Activated CD4-positive, alpha-beta T cell treated with anti-CD3 and anti-CD28 coated beads, Interleukin-2, amount 10 ng/mL, durations not matched to agents 24 days and 14 days (primary cell): ENCODE measurements around the gene TRMT61A. TPM values are rescaled to one million over a fixed set of nuclear protein-coding genes. Genes with fewer than 3 reads are reported as not detected.

Experiments used
- DNase-seq: peaks from one replicate; pipeline ENCODE4 v3.0.0; 2022
- H3K27ac Mint-ChIP-seq: one replicate; pipeline ENCODE4 v1.8.0; 2022; ENCODE audit warnings: mild to moderate bottlenecking, mixed read lengths
- H3K27me3 Mint-ChIP-seq: one replicate; pipeline ENCODE4 v1.8.0; 2022; ENCODE audit warnings: mixed read lengths
- H3K36me3 Mint-ChIP-seq: one replicate; pipeline ENCODE4 v1.8.0; 2022; ENCODE audit warnings: low read depth, mild to moderate bottlenecking, mixed read lengths
- H3K4me1 Mint-ChIP-seq: one replicate; pipeline ENCODE4 v1.8.0; 2021; ENCODE audit warnings: mixed read lengths
- H3K4me3 Mint-ChIP-seq: one replicate; pipeline ENCODE4 v1.8.0; 2022; ENCODE audit warnings: mild to moderate bottlenecking, moderate library complexity, mixed read lengths
- H3K9me3 Mint-ChIP-seq: one replicate; pipeline ENCODE4 v1.8.0; 2021; ENCODE audit warnings: mixed read lengths
- intact Hi-C: fragments of 100-400 bp; cut with micrococcal nuclease; formaldehyde crosslinking; loops from one replicate; pipeline ENCODE4 v1.15.1; 2023
- total RNA-seq: library from RNA; stranded (reverse); gene quantifications from 2 replicates; pipeline ENCODE4 v1.2.3, GENCODE V29; 2022

The TRMT61A gene
- total RNA-seq, 1 donor from 2014 or later, result 22.7 TPM

GRCh38 chr14:103560691-103561090 lies 31.7 kb downstream of the TRMT61A start:
- Mint-ChIP-seq H3K4me1 (peaks cover 38% of the 10 kb centered on the region), H3K36me3 (peaks cover 33% of the 10 kb centered on the region), H3K27ac (no peak overlapping the region), H3K27me3 (no peaks in the 10 kb centered on the region), H3K4me3 (peak overlapping the region; percentile 100), H3K9me3 (no peaks in the 10 kb centered on the region)
- intact Hi-C loops, result no loop called here
- DNase-seq, result no peak

DNA sequence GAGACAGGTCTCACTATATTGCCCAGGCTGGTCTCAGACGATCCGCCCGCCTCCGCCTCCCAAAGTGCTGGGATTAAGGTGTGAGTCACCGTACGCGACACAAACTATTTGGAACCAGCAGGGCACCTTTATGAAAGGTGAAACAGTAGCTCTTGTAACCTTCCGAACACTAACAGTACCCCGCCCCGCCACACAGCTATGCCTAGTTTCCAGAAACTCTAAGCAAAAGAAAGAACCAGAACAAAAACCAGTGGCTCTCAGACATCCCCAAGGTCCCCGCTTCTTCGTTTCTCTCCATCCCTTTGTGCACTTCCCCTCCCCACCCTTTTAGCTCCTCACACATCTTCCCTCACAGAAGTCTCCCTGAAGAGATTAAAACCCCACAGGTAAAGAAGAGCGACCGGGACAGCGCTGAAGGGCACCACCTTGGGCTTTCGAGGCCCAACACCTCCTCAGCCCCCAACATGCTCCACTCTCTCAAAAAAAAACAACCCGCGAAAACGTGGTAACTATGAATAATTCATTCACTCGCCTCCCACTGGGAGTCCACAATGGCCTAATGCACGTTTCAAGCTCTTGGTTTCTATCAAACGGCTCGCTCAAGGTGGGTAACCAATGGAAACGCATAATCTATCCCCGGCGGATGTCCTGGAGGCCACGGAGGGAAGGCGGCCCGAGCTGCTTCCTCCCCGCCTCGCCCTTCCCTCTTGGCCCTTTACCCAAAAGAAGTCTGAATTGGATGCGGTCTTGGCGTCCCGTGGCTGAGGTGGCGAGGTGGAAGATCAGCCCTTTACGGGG lies 32.6 kb downstream of the TRMT61A start:
- DNase-seq, result peak; percentile 86
- Mint-ChIP-seq H3K27ac (peak overlapping the region; percentile 91), H3K36me3 (peaks cover 33% of the 10 kb centered on the region), H3K4me1 (peaks cover 41% of the 10 kb centered on the region), H3K9me3 (no peaks in the 10 kb centered on the region), H3K4me3 (peak overlapping the region; percentile 100), H3K27me3 (no peaks in the 10 kb centered on the region)
- intact Hi-C loops, result loop anchor here (1.0 to 2.0 kb wide), 4 partner anchors 33 to 359 kb away; partner anchors contain the start of genes EIF5, TRMT61A, XRCC3 and ZFYVE21

- Mint-ChIP-seq H3K27me3 (no peaks in the 10 kb centered on the region), H3K36me3 (peaks cover 33% of the 10 kb centered on the region), H3K9me3 (no peaks in the 10 kb centered on the region), H3K4me3 (peak overlapping the region; percentile 100), H3K27ac (peak overlapping the region; percentile 91), H3K4me1 (peaks cover 41% of the 10 kb centered on the region)
- intact Hi-C loops, result loop anchor here (1.0 to 2.0 kb wide), 4 partner anchors 33 to 359 kb away; partner anchors contain the start of genes EIF5, TRMT61A, XRCC3 and ZFYVE21
- no peak for DNase-seq
Measured at GRCh38 chr14:103562179-103562428, 33.1 kb downstream of the TRMT61A start.

GRCh38 chr14:103562429-103563225 lies 33.6 kb downstream of the TRMT61A start, which contains the start of the genes BAG5 and COA8:
TSS of gene BAG5 (minus strand) at chr14:103562657. CDS start at chr14:103561164, 1,493 bp downstream.
TSS of gene COA8 (plus strand) at chr14:103562960. CDS start at chr14:103563002, 42 bp downstream.
- Mint-ChIP-seq H3K4me1 (peaks cover 41% of the 10 kb centered on the region), H3K36me3 (peaks cover 31% of the 10 kb centered on the region), H3K27ac (peak within 1 kb of the TSS; percentile 91), H3K27me3 (no peaks in the 10 kb centered on the region), H3K9me3 (no peaks in the 10 kb centered on the region), H3K4me3 (peak within 1 kb of the TSS; percentile 100)
- peak; percentile 96 for DNase-seq
- intact Hi-C loops, result loop anchor here (1.0 to 2.0 kb wide), 4 partner anchors 34 to 358 kb away; partner anchors contain the start of genes EIF5, TRMT61A, XRCC3 and ZFYVE21

DNA sequence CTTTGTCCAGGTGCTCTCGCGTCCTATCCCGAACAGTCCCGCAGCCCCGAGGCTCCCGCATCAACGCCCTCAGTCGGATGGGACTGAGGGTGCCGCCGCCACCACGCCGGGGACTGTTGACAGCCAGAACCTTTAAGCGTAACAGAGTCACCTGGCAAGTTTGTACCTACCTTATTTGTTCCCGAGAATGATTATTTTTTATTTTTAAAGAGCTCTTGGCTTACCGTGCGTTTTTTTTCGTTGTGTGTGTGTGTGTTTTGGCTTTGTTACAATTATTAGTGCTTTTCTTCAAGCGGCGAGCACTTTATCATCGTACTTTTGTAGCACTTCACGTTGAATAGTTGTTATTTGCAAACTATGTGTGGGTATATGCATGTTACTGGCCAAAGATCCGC lies 34.2 kb downstream of the TRMT61A start:
- Mint-ChIP-seq H3K4me3 (peak overlapping the region; percentile 95), H3K36me3 (peaks cover 29% of the 10 kb centered on the region), H3K27ac (peak overlapping the region; percentile 91), H3K27me3 (no peaks in the 10 kb centered on the region), H3K4me1 (peaks cover 38% of the 10 kb centered on the region), H3K9me3 (no peaks in the 10 kb centered on the region)
- no peak for DNase-seq
- intact Hi-C loops, result loop anchor here (2.0 kb wide), 3 partner anchors 34 to 358 kb away; partner anchors contain the start of genes TRMT61A, XRCC3 and ZFYVE21

DNA sequence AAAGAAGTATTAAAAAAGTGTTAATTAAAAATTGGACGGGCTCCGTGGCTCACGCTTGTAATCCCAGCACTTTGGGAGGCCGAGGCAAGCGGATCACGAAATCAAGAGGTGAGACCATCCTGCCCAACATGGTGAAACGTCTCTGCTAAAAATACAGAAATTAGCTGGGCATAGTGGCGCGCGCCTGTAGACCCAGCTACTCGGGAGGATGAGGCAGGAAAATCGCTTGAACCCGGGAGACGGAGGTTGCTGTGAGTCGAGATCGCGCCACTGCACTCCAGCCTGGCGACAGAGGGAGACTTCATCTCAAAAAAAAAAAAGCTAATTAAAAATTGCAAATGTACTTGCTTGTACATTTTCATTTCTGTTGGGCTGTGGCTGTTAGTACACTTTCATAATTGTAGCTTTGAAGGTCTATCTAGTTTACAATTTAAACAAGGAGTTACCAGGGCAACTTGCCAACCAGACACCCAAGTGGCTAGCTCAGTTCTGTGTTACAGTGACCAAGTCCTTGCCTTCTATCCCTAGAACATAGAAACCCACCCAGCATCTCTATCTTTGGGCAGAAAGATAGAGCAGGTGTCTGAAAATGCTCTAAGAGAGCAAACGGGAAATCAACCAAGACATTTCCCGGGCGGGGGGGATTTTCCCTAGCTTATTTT lies 35.0 kb downstream of the TRMT61A start:
- Mint-ChIP-seq H3K36me3 (peaks cover 22% of the 10 kb centered on the region), H3K4me3 (peak overlapping the region; percentile 95), H3K27me3 (no peaks in the 10 kb centered on the region), H3K27ac (no peak overlapping the region), H3K4me1 (peaks cover 35% of the 10 kb centered on the region), H3K9me3 (no peaks in the 10 kb centered on the region)
- no peak for DNase-seq
- intact Hi-C loops, result loop anchor here (2.0 kb wide), 3 partner anchors 35 to 357 kb away; partner anchors contain the start of genes TRMT61A, XRCC3 and ZFYVE21

DNA sequence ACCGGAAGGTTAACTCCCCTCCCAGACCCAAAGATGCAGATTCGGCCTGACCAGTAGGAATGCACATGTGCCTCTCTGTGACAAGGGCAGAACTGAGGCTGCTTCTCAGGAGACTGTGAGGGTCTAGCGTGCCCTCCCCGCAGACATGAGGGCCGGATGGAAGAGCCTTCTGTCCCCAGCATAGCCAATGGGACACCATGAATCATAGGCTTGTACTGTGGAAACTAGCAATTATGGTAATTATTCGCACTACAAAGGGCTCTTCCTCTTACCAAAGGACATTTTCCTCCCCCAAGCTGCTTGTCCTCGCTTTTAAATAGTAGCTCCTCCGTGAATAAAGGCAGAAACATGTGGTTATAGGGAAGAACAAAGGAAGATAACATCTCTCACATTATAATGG lies 40.0 kb downstream of the TRMT61A start:
- Mint-ChIP-seq H3K4me3 (no peak overlapping the region), H3K4me1 (peaks cover 8% of the 10 kb centered on the region), H3K27me3 (no peaks in the 10 kb centered on the region), H3K36me3 (peaks cover 3% of the 10 kb centered on the region), H3K9me3 (no peaks in the 10 kb centered on the region), H3K27ac (no peak overlapping the region)
- intact Hi-C loops, result no loop called here
- no peak for DNase-seq

DNA sequence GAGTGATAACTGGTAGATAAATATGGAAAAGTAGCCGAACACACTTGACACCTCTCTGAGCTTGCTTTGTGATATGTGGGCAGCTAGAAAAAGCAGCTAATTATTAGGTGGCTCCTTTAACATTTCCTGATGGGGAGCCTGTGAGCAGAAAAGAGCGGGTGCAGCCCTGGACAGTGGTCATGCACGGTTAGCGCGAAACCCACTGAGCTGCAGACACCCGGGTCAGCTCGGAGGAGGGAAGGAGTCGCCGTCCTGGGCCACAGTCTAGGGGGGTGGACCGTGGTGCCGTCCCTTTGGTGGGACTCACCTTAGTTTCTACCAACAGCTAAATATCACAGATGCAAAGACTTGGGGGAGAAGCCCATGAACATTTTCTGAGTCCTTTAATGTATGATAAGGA lies 40.4 kb downstream of the TRMT61A start:
- intact Hi-C loops, result no loop called here

DNA sequence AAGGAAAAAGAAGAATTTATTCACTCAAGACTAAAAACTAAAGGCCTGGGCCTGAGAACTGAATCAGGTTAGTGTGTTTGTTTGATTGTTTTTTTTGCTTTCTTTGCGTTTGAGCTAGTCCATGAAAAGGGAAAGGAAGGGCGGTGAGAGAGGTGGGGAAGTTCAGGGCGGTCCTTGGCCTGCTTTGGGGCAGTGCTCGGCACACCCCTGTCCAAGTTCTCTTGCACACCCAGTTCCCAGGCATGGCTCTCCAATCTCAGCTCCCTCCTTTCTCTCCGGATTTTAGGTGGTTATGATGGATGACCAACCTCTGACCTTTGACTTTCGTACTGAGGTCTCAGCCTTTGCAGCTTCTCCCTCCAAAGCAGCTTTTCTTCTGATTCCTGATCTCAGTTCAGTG lies 45.1 kb downstream of the TRMT61A start:
- Mint-ChIP-seq H3K4me3 (no peak overlapping the region), H3K4me1 (peaks cover 3% of the 10 kb centered on the region), H3K9me3 (no peaks in the 10 kb centered on the region), H3K27ac (no peak overlapping the region), H3K36me3 (peaks cover 17% of the 10 kb centered on the region), H3K27me3 (no peaks in the 10 kb centered on the region)
- no peak for DNase-seq
- intact Hi-C loops, result loop anchor here (5.0 kb wide), 1 partner anchor 53 kb away; the partner anchor contains the start of gene KLC1

More for the DNA sequence above, 40.4 kb downstream of the TRMT61A start:
- Mint-ChIP-seq H3K4me3 (no peak overlapping the region), H3K27me3 (no peaks in the 10 kb centered on the region), H3K36me3 (peaks cover 4% of the 10 kb centered on the region), H3K27ac (no peak overlapping the region), H3K9me3 (no peaks in the 10 kb centered on the region), H3K4me1 (peaks cover 6% of the 10 kb centered on the region)
- no peak for DNase-seq

DNA sequence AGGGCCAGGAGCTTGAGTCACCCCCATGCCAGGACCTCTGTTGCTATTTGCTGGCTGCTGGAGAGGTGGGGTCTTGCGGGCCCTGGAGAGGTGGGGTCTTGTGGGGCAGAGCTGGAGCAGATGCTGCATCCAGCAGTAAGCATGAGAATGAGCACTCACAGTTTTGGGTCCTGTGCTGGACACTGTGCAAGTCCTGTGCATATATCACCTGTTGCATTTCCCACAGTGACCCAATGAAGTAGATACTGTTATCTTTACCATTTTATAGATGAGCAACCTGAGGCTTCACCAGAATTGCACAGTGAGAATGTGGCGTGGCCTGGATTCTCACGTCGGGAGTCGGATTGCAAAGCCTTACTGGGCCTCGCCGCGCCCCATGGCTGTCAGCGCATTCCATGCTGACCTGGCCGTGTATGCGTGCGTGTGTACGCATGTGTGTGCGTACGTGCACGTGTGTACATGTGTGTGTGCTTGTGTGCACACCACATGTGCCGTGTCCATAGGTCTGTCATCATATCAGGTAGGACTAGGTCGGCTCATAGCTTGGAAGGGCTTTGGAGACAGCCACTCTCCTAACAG lies 45.8 kb downstream of the TRMT61A start:
- Mint-ChIP-seq H3K27ac (no peak overlapping the region), H3K9me3 (no peaks in the 10 kb centered on the region), H3K36me3 (peaks cover 17% of the 10 kb centered on the region), H3K4me3 (no peak overlapping the region), H3K27me3 (no peaks in the 10 kb centered on the region), H3K4me1 (peaks cover 2% of the 10 kb centered on the region)
- intact Hi-C loops, result loop anchor here (5.0 kb wide), 1 partner anchor 53 kb away; the partner anchor contains the start of gene KLC1
- no peak for DNase-seq

DNA sequence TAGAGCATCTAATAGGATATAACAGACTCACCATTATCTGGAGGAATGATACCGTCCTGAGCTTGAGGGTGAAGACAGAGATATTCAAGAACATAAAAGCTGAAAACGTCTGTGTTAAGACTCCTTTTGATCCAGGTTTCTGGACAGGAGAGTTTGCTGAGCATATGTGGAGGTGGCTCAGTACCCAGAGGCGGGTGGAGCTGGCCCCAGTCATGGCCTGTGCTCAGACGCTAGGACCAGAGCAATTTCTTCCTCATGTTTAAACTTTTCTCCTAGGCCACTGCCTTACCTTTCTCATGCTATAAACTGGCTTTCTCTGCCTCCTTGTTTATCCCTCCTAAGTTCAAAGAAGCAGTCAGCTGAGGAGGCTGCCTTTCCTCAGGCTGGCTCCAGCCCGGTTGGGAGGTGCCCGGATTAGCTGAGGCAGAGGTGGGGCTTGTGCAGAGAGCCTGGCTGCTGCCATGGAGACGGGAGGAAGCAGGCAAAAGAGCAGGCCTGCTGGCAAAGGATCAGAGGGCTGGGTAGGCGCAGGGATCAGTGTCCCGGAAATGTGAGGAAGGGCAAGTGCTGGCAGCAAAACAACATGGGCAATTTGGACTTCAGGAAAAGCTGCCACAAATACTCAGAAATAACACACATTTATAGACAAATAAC lies 47.5 kb downstream of the TRMT61A start:
- Mint-ChIP-seq H3K4me3 (no peak overlapping the region), H3K9me3 (no peaks in the 10 kb centered on the region), H3K27ac (no peak overlapping the region), H3K27me3 (no peaks in the 10 kb centered on the region), H3K36me3 (peaks cover 17% of the 10 kb centered on the region), H3K4me1 (peaks cover 2% of the 10 kb centered on the region)
- no peak for DNase-seq
- intact Hi-C loops, result no loop called here

DNA sequence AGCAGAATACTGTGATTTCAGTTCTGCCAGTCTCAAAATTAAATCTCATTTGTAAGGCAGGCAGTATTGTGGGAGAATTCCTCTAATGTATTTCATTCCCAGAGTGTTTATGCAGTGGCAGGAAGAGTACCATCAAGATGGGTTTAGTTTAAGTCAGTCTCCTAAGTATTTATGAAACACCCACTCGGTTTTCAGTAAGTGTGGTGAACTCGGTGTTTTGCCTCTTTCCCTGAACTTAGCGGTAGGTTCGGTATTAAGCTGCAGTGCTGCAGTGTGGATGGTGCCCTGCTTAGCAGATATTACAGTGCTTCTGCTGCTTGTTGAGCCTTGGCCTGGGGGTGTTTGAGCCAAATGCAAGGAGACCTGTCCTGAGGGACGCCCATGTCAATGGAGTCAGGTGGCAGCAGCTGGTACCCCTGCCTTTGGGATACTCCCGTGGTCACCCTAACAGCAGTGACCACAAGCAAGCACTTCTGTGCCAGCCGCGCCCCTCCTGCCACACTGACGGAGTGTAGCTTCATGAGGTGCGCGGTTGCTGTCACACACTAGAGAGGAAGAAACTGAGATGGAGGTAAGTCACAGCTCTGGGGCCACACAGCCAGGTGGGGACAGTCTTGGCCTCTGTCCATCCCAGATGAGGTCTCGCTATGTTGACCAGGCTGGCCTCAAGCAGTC lies 49.5 kb downstream of the TRMT61A start:
- no peak overlapping the region for H3K4me3 Mint-ChIP-seq
- intact Hi-C loops, result no loop called here
- no peak overlapping the region for H3K27ac Mint-ChIP-seq
- no peaks in the 10 kb centered on the region for H3K9me3 Mint-ChIP-seq
- DNase-seq, result no peak
- peaks cover 2% of the 10 kb centered on the region for H3K4me1 Mint-ChIP-seq
- peaks cover 14% of the 10 kb centered on the region for H3K36me3 Mint-ChIP-seq
- no peaks in the 10 kb centered on the region for H3K27me3 Mint-ChIP-seq
